Stimulated activated CD8-positive, alpha-beta memory T cell treated with anti-CD3 and anti-CD28 coated beads, Interleukin-7, amount 100 ng/mL, for 24 hours (primary cell): ENCODE data around the gene ATG7.
"Not testable (repeated sequence)": the region's sequence is repeated elsewhere in the genome, so short reads cannot be mapped to it uniquely, and the experiment has no call there.

Experiments
- DNase-seq: peaks from one replicate; pipeline ENCODE4 v3.0.0-alpha.2; 2020; ENCODE audit warnings: low read depth

The ATG7 gene

GRCh38 chr3:11251807-11252176 lies 20.4 kb upstream of the ATG7 start:
- DNase-seq, result no peak

GRCh38 chr3:11254876-11255275 lies 17.3 kb upstream of the ATG7 start:
- DNase-seq, result no peak

GRCh38 chr3:11255537-11255936 lies 16.7 kb upstream of the ATG7 start:
- DNase-seq, result not testable (repeated sequence)

- DNase-seq, result no peak
Observed at GRCh38 chr3:11258958-11259357, 13.2 kb upstream of the ATG7 start.

GRCh38 chr3:11260460-11260859 lies 11.7 kb upstream of the ATG7 start:
- DNase-seq, result no peak

GRCh38 chr3:11269007-11269406 lies 3.2 kb upstream of the ATG7 start:
- no peak for DNase-seq

- DNase-seq, result no peak
Observed at GRCh38 chr3:11272906-11273574, 843 bp downstream of the ATG7 start.

- DNase-seq, result no peak
Observed at GRCh38 chr3:11273891-11274291, 1.7 kb downstream of the ATG7 start.

- no peak for DNase-seq
Observed at GRCh38 chr3:11274566-11275142, 2.5 kb downstream of the ATG7 start.

GRCh38 chr3:11275926-11276325 lies 3.7 kb downstream of the ATG7 start:
- no peak for DNase-seq

GRCh38 chr3:11276901-11277300 lies 4.7 kb downstream of the ATG7 start:
- no peak for DNase-seq

GRCh38 chr3:11282250-11283138 lies 10.3 kb downstream of the ATG7 start:
- DNase-seq, result no peak

GRCh38 chr3:11283139-11283475 lies 10.9 kb downstream of the ATG7 start:
- no peak for DNase-seq

- DNase-seq, result no peak
Observed at GRCh38 chr3:11284011-11284410, 11.8 kb downstream of the ATG7 start.

GRCh38 chr3:11285471-11285870 lies 13.3 kb downstream of the ATG7 start:
- DNase-seq, result no peak

- DNase-seq, result no peak
Observed at GRCh38 chr3:11287404-11287803, 15.2 kb downstream of the ATG7 start.

- no peak for DNase-seq
Observed at GRCh38 chr3:11288021-11288491, 15.9 kb downstream of the ATG7 start.

GRCh38 chr3:11288786-11289637 lies 16.8 kb downstream of the ATG7 start:
- DNase-seq, result no peak

GRCh38 chr3:11289864-11290263 lies 17.7 kb downstream of the ATG7 start:
- DNase-seq, result no peak

GRCh38 chr3:11290743-11291680 lies 18.8 kb downstream of the ATG7 start:
- no peak for DNase-seq

GRCh38 chr3:11291808-11292207 lies 19.6 kb downstream of the ATG7 start:
- DNase-seq, result no peak
